HG03175 (cell line): ENCODE data around the gene GOLGA5.

Experiments used
- ATAC-seq: cut with Tn5 transposase; IDR thresholded peaks from one replicate; pipeline ENCODE4 v1.9.1; 2021; ENCODE audit warnings: mild to moderate bottlenecking, moderate library complexity; ENCODE audit not compliant: unreplicated experiment

Gene GOLGA5

GRCh38 chr14:92874962-92875661 lies 81.0 kb downstream of the GOLGA5 start:
- ATAC-seq = no peak

- ATAC-seq = no peak
Observed at GRCh38 chr14:92877757-92878431, 83.8 kb downstream of the GOLGA5 start.

GRCh38 chr14:92880351-92880750 lies 86.2 kb downstream of the GOLGA5 start:
- ATAC-seq = no peak

GRCh38 chr14:92880851-92881250 lies 86.7 kb downstream of the GOLGA5 start:
- ATAC-seq = no peak

- no peak for ATAC-seq
Observed at GRCh38 chr14:92883066-92883465, 89.0 kb downstream of the GOLGA5 start.

GRCh38 chr14:92884410-92884809 lies 90.3 kb downstream of the GOLGA5 start:
- ATAC-seq = no peak

DNA sequence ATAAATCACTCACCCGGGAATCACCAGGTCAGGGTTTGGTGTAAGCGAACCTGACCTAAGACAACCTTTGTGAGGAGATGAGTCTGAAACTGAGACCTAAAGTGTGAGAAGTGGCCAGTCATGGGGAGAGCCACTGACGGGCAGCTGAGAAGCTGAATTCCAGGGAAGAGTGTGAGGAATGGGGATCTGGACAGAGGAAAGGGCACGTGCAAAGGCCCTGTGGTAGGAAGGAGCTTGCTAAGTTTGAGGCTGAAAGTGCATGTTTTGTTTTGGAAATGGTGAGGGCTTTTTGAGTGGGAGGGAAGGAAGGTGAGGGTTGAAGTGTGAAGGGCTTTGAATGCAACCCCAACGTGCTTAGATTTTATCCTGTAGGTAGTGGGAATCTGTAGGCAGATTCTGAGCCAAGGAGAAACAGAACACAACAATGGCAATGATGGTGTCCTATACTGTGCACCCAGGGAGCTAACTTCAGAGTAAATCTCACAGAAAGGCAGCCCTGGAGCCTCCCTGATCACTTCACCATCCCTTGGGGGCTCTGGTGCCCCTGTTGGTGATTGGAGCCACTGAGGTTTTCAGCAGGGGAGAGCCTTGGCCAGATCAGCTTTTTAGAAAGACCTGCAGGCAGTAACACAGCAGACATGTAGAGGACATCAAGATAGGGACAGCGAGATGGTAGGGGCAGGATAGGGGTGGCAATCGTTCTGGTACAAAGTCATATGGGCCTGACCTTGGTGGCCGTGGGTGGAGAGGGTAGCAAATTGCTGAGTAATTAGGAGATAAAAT lies 91.4 kb downstream of the GOLGA5 start:
- no peak for ATAC-seq

DNA sequence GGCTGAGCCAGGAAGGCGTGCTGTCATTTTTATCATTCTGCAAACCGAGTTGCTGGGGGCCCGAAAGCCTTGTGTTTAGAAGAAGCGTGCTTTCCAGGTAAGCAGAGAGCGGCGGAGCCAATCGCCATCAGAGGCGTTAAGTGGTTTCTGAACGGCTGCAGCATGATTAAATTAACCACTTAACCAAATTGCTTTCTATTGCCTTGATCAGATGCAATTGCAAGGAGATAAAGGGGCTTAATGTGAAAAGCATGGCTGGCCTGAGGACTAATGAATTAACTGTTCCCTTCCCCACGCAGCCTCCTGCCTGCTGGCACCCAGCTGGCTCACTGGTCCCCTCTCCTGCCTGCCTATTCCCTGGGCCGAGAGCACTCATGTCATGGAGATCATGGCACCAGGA lies 92.2 kb downstream of the GOLGA5 start:
- ATAC-seq = no peak

- ATAC-seq = no peak
Observed at GRCh38 chr14:92887157-92887556, 93.1 kb downstream of the GOLGA5 start.

DNA sequence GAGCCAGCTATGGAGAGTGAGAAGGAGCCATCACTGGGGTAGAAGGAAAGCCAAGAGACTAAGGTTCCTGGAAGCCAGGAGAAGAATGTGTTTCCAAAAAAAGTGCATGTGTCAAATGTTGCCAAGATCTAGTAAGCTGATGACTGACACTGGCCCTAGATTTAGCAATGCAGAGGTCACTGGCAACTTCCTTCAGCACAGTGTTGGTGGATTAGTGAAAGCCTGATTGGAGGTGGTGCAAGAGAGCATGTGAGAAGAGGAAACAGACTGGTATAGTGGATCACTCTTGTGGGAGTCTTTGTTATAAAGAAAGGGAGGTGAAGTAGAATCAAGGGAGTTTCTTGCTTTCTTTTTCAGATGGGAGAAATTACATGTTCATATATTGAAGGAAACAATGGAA lies 94.8 kb downstream of the GOLGA5 start:
- ATAC-seq = no peak
